PC-9 (cell line): ENCODE data around the gene GMDS. TPM values are rescaled to one million over a fixed set of nuclear protein-coding genes. Genes with fewer than 3 reads are reported as not detected.

Source experiments
- BruUV-seq: library from RNA; stranded (reverse); fragments of 400-500 nt; replicated peaks from 2 replicates; lab custom pipeline; 2021; lab: Mats Ljungman, UMichigan
- CTCF ChIA-PET: fragments of 300-600 bp; sonication (Branson Sonifier 250); formaldehyde crosslinking; loops from one replicate; lab custom pipeline; 2022; ENCODE audit warnings: antibody characterized with exemption; lab: Charles Lee
- POLR2A ChIA-PET: fragments of 300-600 bp; sonication (Branson Sonifier 250); formaldehyde crosslinking; loops from one replicate; lab custom pipeline; 2022; ENCODE audit warnings: antibody characterized with exemption; ENCODE audit not compliant: unreplicated experiment; lab: Charles Lee
- DNase-seq, 2 experiments: peaks; one replicate each; pipeline versions ENCODE4 v3.0.0 to v3.0.0-alpha.2; 2015 to 2022; ENCODE audit warnings: mixed read lengths in 1 of 2
- H2AFZ ChIP-seq: fragments of 200-600 bp; sonication (generic); 2 replicates; pipeline ENCODE4 v1.8.1; 2017; ENCODE audit warnings: antibody characterized with exemption
- H3F3A ChIP-seq: fragments of 200-600 bp; sonication (generic); 2 replicates; pipeline ENCODE4 v1.8.1; 2017; ENCODE audit warnings: antibody characterized with exemption, mild to moderate bottlenecking, low read depth; ENCODE audit not compliant: insufficient read depth
- H3K27ac ChIP-seq: fragments of 200-600 bp; sonication (generic); 2 replicates; pipeline ENCODE4 v1.6.1; 2016; ENCODE audit warnings: mixed run types
- H3K27me3 ChIP-seq: fragments of 200-600 bp; sonication (generic); 2 replicates; pipeline ENCODE4 v1.6.1; 2016; ENCODE audit warnings: low read depth, mixed run types; ENCODE audit not compliant: insufficient read depth
- H3K36me3 ChIP-seq: fragments of 200-600 bp; sonication (generic); 2 replicates; pipeline ENCODE4 v1.6.1; 2016; ENCODE audit warnings: low read depth, mixed run types
- H3K4me1 ChIP-seq: fragments of 200-600 bp; sonication (generic); replicated peaks from 2 replicates; pipeline ENCODE4 v1.6.1; 2016; ENCODE audit warnings: mixed run types; ENCODE audit not compliant: insufficient read depth
- H3K4me2 ChIP-seq: fragments of 200-600 bp; sonication (generic); 2 replicates; pipeline ENCODE4 v1.6.1; 2017; ENCODE audit warnings: mixed run types
- H3K4me3 ChIP-seq: fragments of 200-600 bp; sonication (generic); 2 replicates; pipeline ENCODE4 v1.6.1; 2016; ENCODE audit warnings: mixed run types
- H3K79me2 ChIP-seq: fragments of 200-600 bp; sonication (generic); 2 replicates; pipeline ENCODE4 v1.6.1; 2017; ENCODE audit warnings: low read depth, mixed run types
- H3K9me2 ChIP-seq: fragments of 200-600 bp; sonication (generic); 2 replicates; pipeline ENCODE4 v1.8.1; 2017; ENCODE audit warnings: mild to moderate bottlenecking; ENCODE audit not compliant: insufficient read depth
- H3K9me3 ChIP-seq: fragments of 200-600 bp; sonication (generic); 2 replicates; pipeline ENCODE4 v1.8.1; 2016; ENCODE audit warnings: low read depth; ENCODE audit not compliant: insufficient read depth
- H4K20me1 ChIP-seq: fragments of 200-600 bp; sonication (generic); 2 replicates; pipeline ENCODE4 v1.8.1; 2017; ENCODE audit not compliant: insufficient read depth
- CTCF ChIP-seq: fragments of 200-600 bp; sonication (generic); conservative IDR thresholded peaks from 2 replicates; pipeline ENCODE4 v1.6.1; 2017; ENCODE audit warnings: mixed run types, antibody characterized with exemption, mild to moderate bottlenecking, moderate library complexity
- EZH2 ChIP-seq: fragments of 200-600 bp; sonication (generic); IDR thresholded peaks from 2 replicates; pipeline ENCODE4 v1.8.0; 2017; ENCODE audit warnings: antibody characterized with exemption, low read depth
- intact Hi-C: fragments of 100-400 bp; cut with micrococcal nuclease; formaldehyde crosslinking; loops from one replicate; pipeline ENCODE4 v1.10.0; 2022; ENCODE audit not compliant: unreplicated experiment
- total RNA-seq: library from RNA; stranded (reverse); gene quantifications from 2 replicates; pipeline ENCODE4 v1.2.3, GENCODE V29; 2021

GMDS gene
- total RNA-seq, 1 experiment from 2014 or later: 30.1 TPM

- Histone ChIP-seq H3K79me2 (no peaks in the 10 kb centered on the region), H3K27me3 (no peaks in the 10 kb centered on the region), H3K9me2 (no peaks in the 10 kb centered on the region), H3F3A (no peaks in the 10 kb centered on the region), H2AFZ (no peak overlapping the region), H3K4me1 (no peaks in the 10 kb centered on the region), H3K27ac (no peak overlapping the region), H3K4me2 (no peak overlapping the region), H3K36me3 (no peaks in the 10 kb centered on the region), H3K9me3 (no peaks in the 10 kb centered on the region), H4K20me1 (no peaks in the 10 kb centered on the region), H3K4me3 (no peak overlapping the region)
- no TSS peak for BruUV-seq
- ChIA-PET CTCF (no interaction called here), POLR2A (no interaction called here)
- no peak for TF ChIP-seq CTCF
- no peak for TF ChIP-seq EZH2
- intact Hi-C loops: loop anchor here (10.0 kb wide), 1 partner anchor 143 kb away; no protein-coding TSS in a partner anchor
- DNase-seq: no peak
Measured at GRCh38 chr6:2097464-2097863, 147.9 kb downstream of the GMDS start.

GRCh38 chr6:2094642-2095041, 150.8 kb downstream of the GMDS start:
- Histone ChIP-seq H3K79me2 (no peaks in the 10 kb centered on the region), H3F3A (no peaks in the 10 kb centered on the region), H2AFZ (no peak overlapping the region), H3K36me3 (no peaks in the 10 kb centered on the region), H4K20me1 (no peaks in the 10 kb centered on the region), H3K4me1 (no peaks in the 10 kb centered on the region), H3K27me3 (no peaks in the 10 kb centered on the region), H3K4me2 (no peak overlapping the region), H3K4me3 (no peak overlapping the region), H3K27ac (no peak overlapping the region), H3K9me2 (no peaks in the 10 kb centered on the region), H3K9me3 (no peaks in the 10 kb centered on the region)
- no TSS peak for BruUV-seq
- ChIA-PET CTCF (no interaction called here), POLR2A (interaction anchor here (0.5 kb wide), 1 partner anchor 307 kb away, joined by 5 read pairs; no protein-coding TSS in a partner anchor)
- no peak for DNase-seq
- intact Hi-C loops: loop anchor here (10.0 kb wide), 1 partner anchor 140 kb away; no protein-coding TSS in a partner anchor
- TF ChIP-seq EZH2 (no peak), CTCF (no peak)

GRCh38 chr6:2086326-2086965, 159.0 kb downstream of the GMDS start:
- no peaks in the 10 kb centered on the region for H3K4me1 ChIP-seq
- no peak overlapping the region for H3K4me2 ChIP-seq
- no peak overlapping the region for H3K4me3 ChIP-seq
- H3K36me3 ChIP-seq: no peaks in the 10 kb centered on the region
- no peaks in the 10 kb centered on the region for H3F3A ChIP-seq
- no peaks in the 10 kb centered on the region for H3K9me2 ChIP-seq
- no peaks in the 10 kb centered on the region for H4K20me1 ChIP-seq
- no peaks in the 10 kb centered on the region for H3K27me3 ChIP-seq
- no peak for DNase-seq
- BruUV-seq: no TSS peak
- intact Hi-C loops: no loop called here
- ChIA-PET POLR2A (no interaction called here), CTCF (interaction anchor here (0.7 kb wide), 1 partner anchor 603 kb away, joined by 3 read pairs; no protein-coding TSS in a partner anchor)
- H3K79me2 ChIP-seq: no peaks in the 10 kb centered on the region
- no peak overlapping the region for H2AFZ ChIP-seq
- no peaks in the 10 kb centered on the region for H3K9me3 ChIP-seq
- no peak overlapping the region for H3K27ac ChIP-seq
- TF ChIP-seq EZH2: no peak
- TF ChIP-seq CTCF: no peak
